Astrocyte of the spinal cord (primary cell): ENCODE data around the gene COL4A2.

ENCODE experiments used
- DNase-seq: peaks from one replicate; pipeline ENCODE4 v3.0.0; 2011; ENCODE audit warnings: low read depth, low spot score
- H3K4me3 ChIP-seq: 2 replicates; pipeline ENCODE4 v1.5.1; 2011; ENCODE audit warnings: low read depth, mild to moderate bottlenecking, low read length, moderate library complexity
- CTCF ChIP-seq: IDR thresholded peaks from 2 replicates; pipeline ENCODE4 v1.5.1; 2012; ENCODE audit warnings: low read depth, mild to moderate bottlenecking, low read length, inconsistent platforms
- in situ Hi-C: cut with HindIII; loops from 2 replicates; pipeline ENCODE4 v1.10.0; 2017; ENCODE audit warnings: low sequenced_read_pairs

Gene COL4A2

GRCh38 chr13:110410000-110410399 is 102.9 kb downstream of the COL4A2 start:
- no peak overlapping the region for H3K4me3 ChIP-seq
- in situ Hi-C loops = no loop called here
- no peak for DNase-seq
- TF ChIP-seq CTCF = no peak

- in situ Hi-C loops = no loop called here
- TF ChIP-seq CTCF = no peak
- DNase-seq = no peak
- H3K4me3 ChIP-seq = no peak overlapping the region
Observed at GRCh38 chr13:110410936-110411687, 104.0 kb downstream of the COL4A2 start.

- H3K4me3 ChIP-seq = no peak overlapping the region
- no peak for DNase-seq
- in situ Hi-C loops = no loop called here
- TF ChIP-seq CTCF = no peak
Observed at GRCh38 chr13:110411688-110412059, 104.6 kb downstream of the COL4A2 start.

- peak; percentile 93 for TF ChIP-seq CTCF
- peak; percentile 99 for DNase-seq
- no peak overlapping the region for H3K4me3 ChIP-seq
- in situ Hi-C loops = no loop called here
Observed at GRCh38 chr13:110412132-110412914, 105.2 kb downstream of the COL4A2 start.

GRCh38 chr13:110413016-110413675 is 106.1 kb downstream of the COL4A2 start:
- no peak overlapping the region for H3K4me3 ChIP-seq
- no peak for TF ChIP-seq CTCF
- no peak for DNase-seq
- in situ Hi-C loops = no loop called here

- in situ Hi-C loops = no loop called here
- DNase-seq = no peak
- no peak overlapping the region for H3K4me3 ChIP-seq
- TF ChIP-seq CTCF = no peak
Observed at GRCh38 chr13:110413676-110414040, 106.6 kb downstream of the COL4A2 start.
